ENCODE results near the gene RPL29.

GRCh38 chr3:52040600-52040999, 44.9 kb upstream of the RPL29 start:
- TF ChIP-seq POLR2A (IDR thresholded peaks at IDR 0.05; ENCODE audit: low read length): no peak
- TF ChIP-seq GATA1 (IDR thresholded peaks at IDR 0.05; ENCODE audit: low read depth, low read length): no peak
